ENCODE results near the gene TMEM229B.

DNA sequence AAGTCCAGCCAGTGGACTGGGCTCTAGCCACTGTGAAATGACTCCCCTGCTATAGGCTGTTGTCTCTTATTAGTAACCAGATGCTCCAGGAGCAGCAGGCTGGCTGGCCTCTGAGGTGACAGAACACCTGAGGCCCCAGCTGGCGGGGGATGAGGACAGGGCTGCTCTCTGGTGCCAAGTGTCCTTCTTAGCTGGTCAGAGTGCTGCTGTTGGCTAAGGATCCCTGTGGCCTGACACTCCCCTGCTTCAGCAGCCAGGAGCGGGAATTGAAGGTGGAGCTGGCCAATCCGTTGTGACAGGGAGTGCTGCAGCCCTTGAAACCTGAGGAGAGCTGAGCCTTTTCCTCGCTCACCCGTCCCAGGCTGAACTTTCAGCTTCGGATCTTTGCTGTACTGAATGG, 30.7 kb downstream of the TMEM229B start:
- TF ChIP-seq, protein P1, sequence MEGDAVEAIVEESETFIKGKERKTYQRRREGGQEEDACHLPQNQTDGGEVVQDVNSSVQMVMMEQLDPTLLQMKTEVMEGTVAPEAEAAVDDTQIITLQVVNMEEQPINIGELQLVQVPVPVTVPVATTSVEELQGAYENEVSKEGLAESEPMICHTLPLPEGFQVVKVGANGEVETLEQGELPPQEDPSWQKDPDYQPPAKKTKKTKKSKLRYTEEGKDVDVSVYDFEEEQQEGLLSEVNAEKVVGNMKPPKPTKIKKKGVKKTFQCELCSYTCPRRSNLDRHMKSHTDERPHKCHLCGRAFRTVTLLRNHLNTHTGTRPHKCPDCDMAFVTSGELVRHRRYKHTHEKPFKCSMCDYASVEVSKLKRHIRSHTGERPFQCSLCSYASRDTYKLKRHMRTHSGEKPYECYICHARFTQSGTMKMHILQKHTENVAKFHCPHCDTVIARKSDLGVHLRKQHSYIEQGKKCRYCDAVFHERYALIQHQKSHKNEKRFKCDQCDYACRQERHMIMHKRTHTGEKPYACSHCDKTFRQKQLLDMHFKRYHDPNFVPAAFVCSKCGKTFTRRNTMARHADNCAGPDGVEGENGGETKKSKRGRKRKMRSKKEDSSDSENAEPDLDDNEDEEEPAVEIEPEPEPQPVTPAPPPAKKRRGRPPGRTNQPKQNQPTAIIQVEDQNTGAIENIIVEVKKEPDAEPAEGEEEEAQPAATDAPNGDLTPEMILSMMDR (conservative IDR thresholded peaks at IDR 0.05; ENCODE audit: low read length), result no peak
- TF ChIP-seq EZH2phosphoT487 (IDR thresholded peaks at IDR 0.05; ENCODE audit: borderline replicate concordance, low read depth, low read length), result no peak

Data from OCI-LY7 (cell line).